Progenitor cell of endocrine pancreas (in vitro differentiated cells): Measurements from ENCODE around the gene FXR2. TPM values are rescaled to one million over a fixed set of nuclear protein-coding genes. Genes with fewer than 3 reads are reported as not detected.
"Not testable (repeated sequence)": the region's sequence is repeated elsewhere in the genome, so short reads cannot be mapped to it uniquely, and the experiment has no call there.

ENCODE experiments used
- DNase-seq: peaks from one replicate; pipeline ENCODE4 v3.0.0; 2021; ENCODE audit warnings: low spot score; ENCODE audit not compliant: unreplicated experiment
- H3K27ac Mint-ChIP-seq: 2 replicates; pipeline ENCODE4 v1.8.0; 2021; ENCODE audit warnings: mild to moderate bottlenecking, moderate library complexity, mixed read lengths
- H3K27me3 Mint-ChIP-seq: 2 replicates; pipeline ENCODE4 v1.8.0; 2021; ENCODE audit warnings: mixed read lengths
- H3K36me3 Mint-ChIP-seq: 2 replicates; pipeline ENCODE4 v1.8.0; 2022; ENCODE audit warnings: mixed read lengths; ENCODE audit not compliant: insufficient read depth
- H3K4me1 Mint-ChIP-seq: 2 replicates; pipeline ENCODE4 v1.8.0; 2021; ENCODE audit warnings: low read depth, mixed read lengths
- H3K4me3 Mint-ChIP-seq: 2 replicates; pipeline ENCODE4 v1.8.0; 2021; ENCODE audit warnings: low read depth, mild to moderate bottlenecking, moderate library complexity, mixed read lengths
- H3K9me3 Mint-ChIP-seq: 2 replicates; pipeline ENCODE4 v1.8.0; 2021; ENCODE audit warnings: low read depth, mixed read lengths
- total RNA-seq: library from RNA; stranded (reverse); gene quantifications from 2 replicates; pipeline ENCODE4 v1.2.1, GENCODE V29; 2021
- TF ChIP-seq, protein P1 (sequence below): fragments of 200-600 bp; sonication (generic); IDR thresholded peaks from one replicate; pipeline ENCODE4 v1.5.0; 2021; ENCODE audit warnings: antibody characterized with exemption, mild to moderate bottlenecking; ENCODE audit not compliant: unreplicated experiment

FXR2 gene
- total RNA-seq, 1 donor from 2014 or later, result 53.6 TPM

DNA sequence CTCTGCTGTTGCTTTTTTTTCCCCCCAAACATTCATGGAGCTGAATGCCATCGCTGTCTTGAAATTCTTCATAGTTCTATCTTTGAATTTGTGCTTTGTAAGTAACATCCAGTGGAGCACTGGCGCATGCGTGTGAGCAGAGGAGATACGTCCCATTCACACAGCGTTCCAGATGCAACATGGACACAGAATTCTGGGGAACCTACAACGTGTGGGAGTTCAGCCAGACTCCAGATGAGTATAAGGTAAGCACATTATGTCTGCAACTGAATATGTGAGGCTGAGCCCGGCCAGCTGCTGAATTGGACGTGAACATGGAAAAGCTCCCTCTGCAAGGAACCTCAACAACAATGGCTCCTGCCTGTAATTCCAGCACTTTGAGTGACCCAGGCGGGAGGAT, 31.8 kb upstream of the FXR2 start:
- peaks cover 40% of the 10 kb centered on the region for H3K27me3 Mint-ChIP-seq
- H3K36me3 Mint-ChIP-seq, result no peaks in the 10 kb centered on the region
- H3K9me3 Mint-ChIP-seq, result no peaks in the 10 kb centered on the region
- TF ChIP-seq, protein P1, sequence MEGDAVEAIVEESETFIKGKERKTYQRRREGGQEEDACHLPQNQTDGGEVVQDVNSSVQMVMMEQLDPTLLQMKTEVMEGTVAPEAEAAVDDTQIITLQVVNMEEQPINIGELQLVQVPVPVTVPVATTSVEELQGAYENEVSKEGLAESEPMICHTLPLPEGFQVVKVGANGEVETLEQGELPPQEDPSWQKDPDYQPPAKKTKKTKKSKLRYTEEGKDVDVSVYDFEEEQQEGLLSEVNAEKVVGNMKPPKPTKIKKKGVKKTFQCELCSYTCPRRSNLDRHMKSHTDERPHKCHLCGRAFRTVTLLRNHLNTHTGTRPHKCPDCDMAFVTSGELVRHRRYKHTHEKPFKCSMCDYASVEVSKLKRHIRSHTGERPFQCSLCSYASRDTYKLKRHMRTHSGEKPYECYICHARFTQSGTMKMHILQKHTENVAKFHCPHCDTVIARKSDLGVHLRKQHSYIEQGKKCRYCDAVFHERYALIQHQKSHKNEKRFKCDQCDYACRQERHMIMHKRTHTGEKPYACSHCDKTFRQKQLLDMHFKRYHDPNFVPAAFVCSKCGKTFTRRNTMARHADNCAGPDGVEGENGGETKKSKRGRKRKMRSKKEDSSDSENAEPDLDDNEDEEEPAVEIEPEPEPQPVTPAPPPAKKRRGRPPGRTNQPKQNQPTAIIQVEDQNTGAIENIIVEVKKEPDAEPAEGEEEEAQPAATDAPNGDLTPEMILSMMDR, result no peak
- peaks cover 11% of the 10 kb centered on the region for H3K4me1 Mint-ChIP-seq
- no peak overlapping the region for H3K27ac Mint-ChIP-seq
- no peak overlapping the region for H3K4me3 Mint-ChIP-seq
- no peak for DNase-seq

DNA sequence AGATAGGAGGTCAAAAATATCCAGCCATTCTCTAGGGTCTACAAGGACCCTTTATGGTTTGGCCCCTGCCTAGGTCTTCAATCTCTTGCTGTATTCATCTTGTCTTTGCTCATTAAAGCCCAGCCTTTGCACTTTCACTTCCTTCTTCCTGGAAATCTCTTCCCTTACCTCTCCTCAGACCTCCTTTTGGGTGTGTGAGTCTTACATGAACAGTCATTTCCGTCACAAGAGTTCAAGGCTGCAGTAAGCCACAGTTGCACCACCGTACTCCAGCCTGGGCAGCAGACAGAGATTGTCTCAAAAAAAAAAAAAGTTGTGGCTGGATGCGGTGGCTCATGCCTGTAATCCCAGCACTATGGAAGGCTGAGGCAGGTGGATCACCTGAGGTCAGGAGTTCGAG, 30.1 kb upstream of the FXR2 start:
- Mint-ChIP-seq H3K27me3 (peaks cover 25% of the 10 kb centered on the region), H3K9me3 (no peaks in the 10 kb centered on the region), H3K4me3 (no peak overlapping the region), H3K27ac (no peak overlapping the region), H3K4me1 (no peaks in the 10 kb centered on the region), H3K36me3 (no peaks in the 10 kb centered on the region)
- DNase-seq, result no peak
- TF ChIP-seq, protein P1, result no peak

DNA sequence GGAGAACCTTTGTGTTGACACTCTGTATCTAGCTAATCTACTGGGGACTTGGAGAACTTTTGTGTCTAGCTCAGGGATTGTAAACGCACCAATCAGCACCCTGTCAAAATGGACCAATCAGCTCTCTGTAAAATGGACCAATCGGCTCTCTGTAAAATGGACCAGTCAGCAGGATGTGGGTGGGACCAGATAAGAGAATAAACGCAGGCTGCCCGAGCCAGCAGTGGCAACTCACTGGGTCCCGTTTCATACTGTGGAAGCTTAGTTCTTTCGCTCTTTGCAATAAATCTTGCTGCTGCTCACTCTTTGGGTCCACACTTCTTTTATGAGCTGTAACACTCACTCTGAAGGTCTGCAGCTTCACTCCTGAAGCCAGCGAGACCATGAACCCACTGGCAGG, 26.9 kb upstream of the FXR2 start:
- not testable (repeated sequence) for H3K4me3 Mint-ChIP-seq, DNase-seq

DNA sequence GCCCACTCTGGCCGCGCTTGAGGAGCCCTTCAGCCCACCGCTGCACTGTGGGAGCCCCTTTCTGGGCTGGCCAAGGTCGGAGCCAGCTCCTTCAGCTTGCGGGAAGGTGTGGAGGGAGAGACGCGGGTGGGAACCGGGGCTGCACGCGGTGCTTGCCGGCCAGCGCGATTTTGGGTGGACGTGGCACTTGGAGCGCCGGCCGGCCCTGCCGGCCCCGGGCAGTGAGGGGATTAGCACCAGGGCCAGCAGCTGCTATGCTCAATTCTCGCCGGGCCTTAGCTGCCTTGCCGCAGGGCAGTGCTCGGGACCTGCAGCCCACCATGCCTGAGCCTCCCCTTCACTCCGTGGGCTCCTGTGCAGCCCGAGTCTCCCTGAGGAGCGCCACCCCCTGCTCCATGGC, 26.1 kb upstream of the FXR2 start:
- no peak overlapping the region for H3K27ac Mint-ChIP-seq
- no peak for DNase-seq
- H3K4me3 Mint-ChIP-seq, result no peak overlapping the region
- H3K4me1 Mint-ChIP-seq, result peaks cover 1% of the 10 kb centered on the region
- H3K36me3 Mint-ChIP-seq, result no peaks in the 10 kb centered on the region
- peaks cover 9% of the 10 kb centered on the region for H3K27me3 Mint-ChIP-seq
- no peaks in the 10 kb centered on the region for H3K9me3 Mint-ChIP-seq
- TF ChIP-seq, protein P1, result no peak

More for the DNA sequence above, 26.9 kb upstream of the FXR2 start:
- H3K27ac Mint-ChIP-seq, H3K9me3 Mint-ChIP-seq, H3K4me1 Mint-ChIP-seq, H3K36me3 Mint-ChIP-seq: not testable (repeated sequence)
- peaks cover 14% of the 10 kb centered on the region for H3K27me3 Mint-ChIP-seq

DNA sequence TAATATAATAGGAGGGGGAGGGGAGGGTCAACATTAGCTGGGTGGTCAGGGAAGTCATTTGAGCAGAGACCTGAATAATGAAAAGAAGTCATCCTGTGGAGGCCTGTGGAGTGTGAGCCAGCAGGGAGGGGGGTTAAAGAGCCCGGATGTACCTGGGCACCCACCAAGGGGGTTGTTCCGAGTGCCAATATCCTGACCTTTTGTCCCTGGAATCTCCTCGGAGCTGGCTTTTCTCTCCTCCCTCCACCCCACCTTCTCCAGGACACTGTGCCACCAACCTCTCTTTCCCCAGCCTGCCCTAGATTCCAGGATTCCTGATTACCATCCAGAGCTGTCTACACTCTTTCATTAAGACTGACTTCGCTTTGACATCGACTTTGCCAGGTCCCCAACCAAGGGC, 21.5 kb upstream of the FXR2 start:
- no peaks in the 10 kb centered on the region for H3K27me3 Mint-ChIP-seq
- H3K27ac Mint-ChIP-seq, result no peak overlapping the region

DNA sequence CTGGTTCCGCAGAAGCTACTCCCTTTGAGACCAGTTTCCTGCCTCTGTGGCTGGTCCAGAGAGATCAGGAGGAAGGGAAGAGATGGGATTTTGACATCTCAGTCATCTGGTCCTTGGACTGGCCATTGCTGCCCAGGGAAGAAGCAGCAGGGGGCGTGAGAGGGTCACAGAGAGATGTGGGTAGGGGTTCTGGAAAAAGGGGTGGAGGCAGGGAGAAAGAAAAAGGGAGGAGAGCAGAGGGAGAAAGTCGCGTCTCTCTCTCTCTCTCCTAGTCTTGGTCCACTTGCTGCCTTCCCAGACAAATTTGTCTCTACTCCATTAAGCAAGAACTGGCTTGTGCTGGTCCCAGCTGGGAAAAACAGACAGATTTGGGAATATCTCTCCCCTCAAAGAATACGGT, 19.7 kb upstream of the FXR2 start:
- Mint-ChIP-seq H3K4me3 (no peak overlapping the region), H3K27ac (no peak overlapping the region), H3K4me1 (peaks cover 13% of the 10 kb centered on the region), H3K27me3 (no peaks in the 10 kb centered on the region), H3K36me3 (no peaks in the 10 kb centered on the region), H3K9me3 (no peaks in the 10 kb centered on the region)
- DNase-seq, result peak; percentile 45
- TF ChIP-seq, protein P1, result peak; percentile 62

More for the DNA sequence above, 21.5 kb upstream of the FXR2 start:
- H3K36me3 Mint-ChIP-seq, result no peaks in the 10 kb centered on the region
- TF ChIP-seq, protein P1, result no peak
- H3K4me1 Mint-ChIP-seq, result peaks cover 7% of the 10 kb centered on the region
- no peaks in the 10 kb centered on the region for H3K9me3 Mint-ChIP-seq
- no peak overlapping the region for H3K4me3 Mint-ChIP-seq
- no peak for DNase-seq
